ENCODE results near the gene SAFB. TPM values are rescaled to one million over a fixed set of nuclear protein-coding genes. Genes with fewer than 3 reads are reported as not detected.

The SAFB gene
- total and polyA plus RNA-seq, 2 of the 13 experiments (the other 11 are each of a cell fraction or from before 2014, with no cell fraction given): 21.0 to 28.4 TPM

DNA sequence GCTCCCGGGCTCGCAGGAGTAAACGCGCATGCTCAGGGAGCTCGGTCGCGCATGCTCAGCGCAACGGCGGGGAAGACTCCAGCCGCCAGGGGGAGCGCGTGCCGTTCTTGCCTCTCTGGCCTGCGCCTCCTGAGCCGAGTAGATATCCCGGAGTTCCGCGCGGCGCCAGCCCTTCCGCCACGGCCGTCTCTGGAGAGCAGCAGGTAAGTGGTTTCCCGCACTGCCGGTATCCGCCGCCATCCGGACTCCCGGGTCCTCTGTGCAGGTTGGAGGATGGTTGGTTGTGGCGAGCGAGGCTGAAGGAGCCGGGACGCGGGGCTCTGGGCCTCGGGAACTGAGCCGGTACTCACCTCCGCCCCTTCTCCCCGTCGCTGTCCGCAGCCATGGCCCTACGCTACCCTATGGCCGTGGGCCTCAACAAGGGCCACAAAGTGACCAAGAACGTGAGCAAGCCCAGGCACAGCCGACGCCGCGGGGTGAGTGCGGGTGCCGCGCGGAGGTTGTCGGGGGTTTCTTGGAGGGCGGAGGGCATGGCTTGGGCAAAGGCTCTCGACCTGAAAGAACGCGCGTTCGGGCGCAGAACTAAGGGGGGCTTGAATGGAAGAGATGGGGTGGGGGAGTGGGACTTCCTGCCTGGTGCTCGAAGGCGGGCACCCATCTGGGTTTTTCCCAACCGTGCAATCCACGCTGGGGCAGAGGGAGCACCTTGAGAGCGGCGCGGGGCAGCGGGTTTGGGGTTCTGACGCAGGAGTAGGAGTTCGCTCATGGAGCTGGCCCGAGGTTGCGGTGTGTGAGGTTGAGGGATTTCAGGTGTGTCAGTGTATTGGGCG lies 67.5 kb downstream of the SAFB start, which contains the start of gene RPL36 (continued):
- TF ChIP-seq HNRNPL (IDR thresholded peaks at IDR 0.05; ENCODE audit: low read depth, low read length) (peak; percentile 67), ZKSCAN8 (CRISPR knock-in tag; IDR thresholded peaks at IDR 0.05; ENCODE audit: borderline replicate concordance) (peak; percentile 54; the same call in 1 of the 2 replicates), HDAC1 (CRISPR knock-in tag; IDR thresholded peaks at IDR 0.05) (peak; percentile 89), ZNF652 (CRISPR knock-in tag; IDR thresholded peaks at IDR 0.05; ENCODE audit: borderline replicate concordance, low read depth) (no peak), TBP (CRISPR knock-in tag; IDR thresholded peaks at IDR 0.05) (no peak), HOXA3 (CRISPR knock-in tag; IDR thresholded peaks at IDR 0.05) (peak; percentile 87), ATAD3A (CRISPR knock-in tag; IDR thresholded peaks at IDR 0.05) (no peak), ZBTB7B (CRISPR knock-in tag; IDR thresholded peaks at IDR 0.05) (0 out of 2 replicates have a peak, but pooled peaks have one; percentile 22), ZNF253 (CRISPR knock-in tag; IDR thresholded peaks at IDR 0.05; ENCODE audit: borderline replicate concordance) (peak; percentile 55; the same call in 1 of the 2 replicates), SSRP1 (CRISPR knock-in tag; IDR thresholded peaks at IDR 0.05) (0 out of 2 replicates have a peak, but pooled peaks have one; percentile 17), POLR2A (IDR thresholded peaks at IDR 0.05; ENCODE audit: insufficient read depth in 1 of 2, low read depth in 2 of 2, low read length in 2 of 2) (peak; percentile 99), ZNF510 (CRISPR knock-in tag; IDR thresholded peaks at IDR 0.05; ENCODE audit: low read depth) (peak; percentile 67; the same call in 1 of the 2 replicates), SIX1 (CRISPR knock-in tag; IDR thresholded peaks at IDR 0.05; ENCODE audit: borderline replicate concordance) (peak; percentile 32; the same call in 1 of the 2 replicates), HHEX (CRISPR knock-in tag; IDR thresholded peaks at IDR 0.05) (no peak), NR2C2 (CRISPR knock-in tag; IDR thresholded peaks at IDR 0.05; ENCODE audit: borderline replicate concordance) (peak; percentile 67), ZNF598 (CRISPR knock-in tag; IDR thresholded peaks at IDR 0.05; ENCODE audit: borderline replicate concordance) (0 out of 2 replicates have a peak, but pooled peaks have one; percentile 45)
- TF ChIP-seq, protein P1, sequence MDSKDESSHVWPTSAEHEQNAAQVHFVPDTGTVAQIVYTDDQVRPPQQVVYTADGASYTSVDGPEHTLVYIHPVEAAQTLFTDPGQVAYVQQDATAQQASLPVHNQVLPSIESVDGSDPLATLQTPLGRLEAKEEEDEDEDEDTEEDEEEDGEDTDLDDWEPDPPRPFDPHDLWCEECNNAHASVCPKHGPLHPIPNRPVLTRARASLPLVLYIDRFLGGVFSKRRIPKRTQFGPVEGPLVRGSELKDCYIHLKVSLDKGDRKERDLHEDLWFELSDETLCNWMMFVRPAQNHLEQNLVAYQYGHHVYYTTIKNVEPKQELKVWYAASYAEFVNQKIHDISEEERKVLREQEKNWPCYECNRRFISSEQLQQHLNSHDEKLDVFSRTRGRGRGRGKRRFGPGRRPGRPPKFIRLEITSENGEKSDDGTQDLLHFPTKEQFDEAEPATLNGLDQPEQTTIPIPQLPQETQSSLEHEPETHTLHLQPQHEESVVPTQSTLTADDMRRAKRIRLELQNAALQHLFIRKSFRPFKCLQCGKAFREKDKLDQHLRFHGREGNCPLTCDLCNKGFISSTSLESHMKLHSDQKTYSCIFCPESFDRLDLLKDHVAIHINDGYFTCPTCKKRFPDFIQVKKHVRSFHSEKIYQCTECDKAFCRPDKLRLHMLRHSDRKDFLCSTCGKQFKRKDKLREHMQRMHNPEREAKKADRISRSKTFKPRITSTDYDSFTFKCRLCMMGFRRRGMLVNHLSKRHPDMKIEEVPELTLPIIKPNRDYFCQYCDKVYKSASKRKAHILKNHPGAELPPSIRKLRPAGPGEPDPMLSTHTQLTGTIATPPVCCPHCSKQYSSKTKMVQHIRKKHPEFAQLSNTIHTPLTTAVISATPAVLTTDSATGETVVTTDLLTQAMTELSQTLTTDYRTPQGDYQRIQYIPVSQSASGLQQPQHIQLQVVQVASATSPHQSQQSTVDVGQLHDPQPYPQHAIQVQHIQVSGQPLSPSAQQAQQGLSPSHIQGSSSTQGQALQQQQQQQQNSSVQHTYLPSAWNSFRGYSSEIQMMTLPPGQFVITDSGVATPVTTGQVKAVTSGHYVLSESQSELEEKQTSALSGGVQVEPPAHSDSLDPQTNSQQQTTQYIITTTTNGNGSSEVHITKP (CRISPR knock-in tag; IDR thresholded peaks at IDR 0.05; ENCODE audit: low read depth): 0 out of 2 replicates have a peak, but pooled peaks have one; percentile 48
- TF ChIP-seq, protein P2, sequence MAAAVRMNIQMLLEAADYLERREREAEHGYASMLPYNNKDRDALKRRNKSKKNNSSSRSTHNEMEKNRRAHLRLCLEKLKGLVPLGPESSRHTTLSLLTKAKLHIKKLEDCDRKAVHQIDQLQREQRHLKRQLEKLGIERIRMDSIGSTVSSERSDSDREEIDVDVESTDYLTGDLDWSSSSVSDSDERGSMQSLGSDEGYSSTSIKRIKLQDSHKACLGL (CRISPR knock-in tag; IDR thresholded peaks at IDR 0.05): peak; percentile 85
- TF ChIP-seq, protein P3, sequence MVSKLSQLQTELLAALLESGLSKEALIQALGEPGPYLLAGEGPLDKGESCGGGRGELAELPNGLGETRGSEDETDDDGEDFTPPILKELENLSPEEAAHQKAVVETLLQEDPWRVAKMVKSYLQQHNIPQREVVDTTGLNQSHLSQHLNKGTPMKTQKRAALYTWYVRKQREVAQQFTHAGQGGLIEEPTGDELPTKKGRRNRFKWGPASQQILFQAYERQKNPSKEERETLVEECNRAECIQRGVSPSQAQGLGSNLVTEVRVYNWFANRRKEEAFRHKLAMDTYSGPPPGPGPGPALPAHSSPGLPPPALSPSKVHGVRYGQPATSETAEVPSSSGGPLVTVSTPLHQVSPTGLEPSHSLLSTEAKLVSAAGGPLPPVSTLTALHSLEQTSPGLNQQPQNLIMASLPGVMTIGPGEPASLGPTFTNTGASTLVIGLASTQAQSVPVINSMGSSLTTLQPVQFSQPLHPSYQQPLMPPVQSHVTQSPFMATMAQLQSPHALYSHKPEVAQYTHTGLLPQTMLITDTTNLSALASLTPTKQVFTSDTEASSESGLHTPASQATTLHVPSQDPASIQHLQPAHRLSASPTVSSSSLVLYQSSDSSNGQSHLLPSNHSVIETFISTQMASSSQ (IDR thresholded peaks at IDR 0.05; ENCODE audit: low read depth): 0 out of 2 replicates have a peak, but pooled peaks have one; percentile 16
- TF ChIP-seq, protein P3 (CRISPR knock-in tag; IDR thresholded peaks at IDR 0.05; ENCODE audit: borderline replicate concordance): peak; percentile 72
